Neuronal stem cell (in vitro differentiated cells): Measurements from ENCODE around the gene MATN3.

ENCODE experiments used
- DNase-seq: peaks from one replicate; pipeline ENCODE4 v3.0.0-alpha.2; 2013; ENCODE audit warnings: low spot score
- H2AFZ ChIP-seq: one replicate; pipeline ENCODE4 v1.6.1; 2013; ENCODE audit warnings: mild to moderate bottlenecking, low read length, inconsistent platforms
- H2AK5ac ChIP-seq: 2 replicates; pipeline ENCODE4 v1.6.1; 2013; ENCODE audit warnings: low read depth, mild to moderate bottlenecking, inconsistent platforms, low read length, moderate library complexity, mixed read lengths
- H2BK120ac ChIP-seq: 2 replicates; pipeline ENCODE4 v1.6.1; 2013; ENCODE audit warnings: low read depth, mild to moderate bottlenecking, inconsistent platforms, low read length, moderate library complexity, mixed read lengths
- H2BK12ac ChIP-seq: one replicate; pipeline ENCODE4 v1.6.1; 2013; ENCODE audit warnings: low read length, inconsistent platforms
- H2BK15ac ChIP-seq: 2 replicates; pipeline ENCODE4 v1.6.1; 2013; ENCODE audit warnings: mild to moderate bottlenecking, low read length, inconsistent platforms, mixed read lengths
- H2BK5ac ChIP-seq: one replicate; pipeline ENCODE4 v1.6.1; 2013; ENCODE audit warnings: inconsistent platforms, mild to moderate bottlenecking, low read length, moderate library complexity
- H3K14ac ChIP-seq: one replicate; pipeline ENCODE4 v1.6.1; 2013; ENCODE audit warnings: low read length, inconsistent platforms
- H3K18ac ChIP-seq: 2 replicates; pipeline ENCODE4 v1.6.1; 2013; ENCODE audit warnings: low read length, inconsistent platforms
- H3K23ac ChIP-seq: 2 replicates; pipeline ENCODE4 v1.6.1; 2013; ENCODE audit warnings: low read depth, mild to moderate bottlenecking, mixed read lengths, low read length, inconsistent platforms; ENCODE audit not compliant: poor library complexity
- H3K27ac ChIP-seq: replicated peaks from 3 replicates; pipeline ENCODE4 v1.5.1; 2013; ENCODE audit warnings: low read length, inconsistent platforms
- H3K27me3 ChIP-seq, 3 experiments: 2 replicates each; pipeline ENCODE4 v1.6.1; 2013; ENCODE audit warnings: low read length in 3 of 3, mild to moderate bottlenecking in 2 of 3, inconsistent platforms in 1 of 3, low read depth in 1 of 3, mixed read lengths in 1 of 3, moderate library complexity in 1 of 3; ENCODE audit not compliant: control insufficient read depth in 3 of 3, insufficient read depth in 3 of 3
- H3K36me3 ChIP-seq, 2 donors: replicated peaks in 1 of 2; 2 replicates each; pipeline ENCODE4 v1.6.1; 2013; ENCODE audit warnings: low read length in 2 of 2; ENCODE audit not compliant: control insufficient read depth in 2 of 2, insufficient read depth in 2 of 2
- H3K4ac ChIP-seq: 2 replicates; pipeline ENCODE4 v1.6.1; 2013; ENCODE audit warnings: inconsistent platforms, mild to moderate bottlenecking, low read length, moderate library complexity
- H3K4me1 ChIP-seq, 2 donors: 1 replicate in 1 of 2; 2 replicates in 1 of 2; pipeline ENCODE4 v1.6.1; 2013; ENCODE audit warnings: low read length in 2 of 2, low read depth in 1 of 2; ENCODE audit not compliant: control insufficient read depth in 2 of 2, insufficient read depth in 1 of 2
- H3K4me2 ChIP-seq: one replicate; pipeline ENCODE4 v1.6.1; 2013; ENCODE audit warnings: mild to moderate bottlenecking, low read length, inconsistent platforms; ENCODE audit not compliant: insufficient read depth, poor library complexity, severe bottlenecking
- H3K4me3 ChIP-seq, 2 donors: 2 replicates each; pipeline ENCODE4 v1.5.1; 2013; ENCODE audit warnings: low read length in 2 of 2, mild to moderate bottlenecking in 2 of 2, inconsistent platforms in 1 of 2, moderate library complexity in 1 of 2
- H3K79me1 ChIP-seq: one replicate; pipeline ENCODE4 v1.6.1; 2013; ENCODE audit warnings: low read depth, mild to moderate bottlenecking, inconsistent platforms, low read length, moderate library complexity
- H3K9ac ChIP-seq: one replicate; pipeline ENCODE4 v1.6.1; 2013; ENCODE audit warnings: mild to moderate bottlenecking, low read depth, low read length, inconsistent platforms; ENCODE audit not compliant: poor library complexity
- H3K9me3 ChIP-seq, 2 donors: replicated peaks in 1 of 2; 2 replicates each; pipeline versions ENCODE3 to v1.6.1; 2013; ENCODE audit warnings: low read length in 2 of 2, mild to moderate bottlenecking in 2 of 2, inconsistent platforms in 1 of 2, low read depth in 1 of 2, mixed read lengths in 1 of 2, moderate library complexity in 1 of 2; ENCODE audit not compliant: control insufficient read depth in 2 of 2, insufficient read depth in 1 of 2
- H4K8ac ChIP-seq: one replicate; pipeline ENCODE4 v1.6.1; 2013; ENCODE audit warnings: low read depth, mild to moderate bottlenecking, inconsistent platforms, low read length, moderate library complexity
- H4K91ac ChIP-seq: one replicate; pipeline ENCODE4 v1.6.1; 2013; ENCODE audit warnings: low read length, low read depth, mild to moderate bottlenecking, inconsistent platforms; ENCODE audit not compliant: poor library complexity
- WGBS, 2 donors: extraction: QIAGEN DNeasy Blood & Tissue Kit; methylation state at CpG; one replicate each; pipeline ENCODE4 v1.1.7; 2013; ENCODE audit warnings: missing lambda C conversion rate in 2 of 2, mixed read lengths in 1 of 2; ENCODE audit not compliant: insufficient read length in 2 of 2, insufficient replicate concordance in 1 of 2; ENCODE audit errors: extremely low coverage in 2 of 2; 5-methylcytosine and 5-hydroxymethylcytosine counted together

Gene MATN3

DNA sequence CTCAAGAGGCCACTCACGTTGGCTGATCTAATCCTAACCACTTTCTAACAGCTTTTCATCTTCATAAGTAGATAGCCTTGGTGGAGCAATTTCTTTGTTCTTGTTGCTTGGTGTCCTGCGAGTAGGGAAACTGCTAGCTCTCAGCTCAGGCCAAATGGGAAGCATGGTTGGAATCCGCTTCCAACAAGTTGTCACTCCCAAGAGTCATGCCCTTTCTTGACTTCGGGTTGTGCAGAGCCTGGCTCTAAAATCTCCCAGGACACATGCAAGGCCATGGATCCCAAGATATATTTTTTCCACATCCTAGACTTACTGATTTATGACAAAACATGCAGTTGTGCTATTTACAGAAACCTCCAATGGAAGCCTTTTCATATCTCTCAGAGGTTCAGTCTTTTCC is 7.3 kb upstream of the MATN3 start:
- no peak overlapping the region for H4K91ac ChIP-seq
- H2BK15ac ChIP-seq = no peak overlapping the region
- peaks cover 0 to 2% (median 0%) of the 10 kb centered on the region in 3 experiments for H3K27me3 ChIP-seq
- H2BK5ac ChIP-seq = no peak overlapping the region
- no peaks in the 10 kb centered on the region for H3K36me3 ChIP-seq
- no peak overlapping the region for H3K9ac ChIP-seq
- H3K27ac ChIP-seq = no peak overlapping the region
- H4K8ac ChIP-seq = no peak overlapping the region
- H3K23ac ChIP-seq = no peak overlapping the region
- H3K14ac ChIP-seq = no peak overlapping the region
- no CpG with 5 or more reads among the region's 4 CpGs for WGBS, 2 donors
- no peak overlapping the region for H3K4me2 ChIP-seq
- H3K4me1 ChIP-seq = no peaks in the 10 kb centered on the region
- H3K18ac ChIP-seq = no peak overlapping the region
- H2BK120ac ChIP-seq = no peak overlapping the region
- H2BK12ac ChIP-seq = no peak overlapping the region
- H3K79me1 ChIP-seq = no peaks in the 10 kb centered on the region
- no peak for DNase-seq
- peaks cover 2 to 16% of the 10 kb centered on the region in 2 donors for H3K9me3 ChIP-seq
- no peak overlapping the region for H3K4ac ChIP-seq
- no peak overlapping the region for H2AFZ ChIP-seq
- H2AK5ac ChIP-seq = no peak overlapping the region
- H3K4me3 ChIP-seq = no peak overlapping the region

DNA sequence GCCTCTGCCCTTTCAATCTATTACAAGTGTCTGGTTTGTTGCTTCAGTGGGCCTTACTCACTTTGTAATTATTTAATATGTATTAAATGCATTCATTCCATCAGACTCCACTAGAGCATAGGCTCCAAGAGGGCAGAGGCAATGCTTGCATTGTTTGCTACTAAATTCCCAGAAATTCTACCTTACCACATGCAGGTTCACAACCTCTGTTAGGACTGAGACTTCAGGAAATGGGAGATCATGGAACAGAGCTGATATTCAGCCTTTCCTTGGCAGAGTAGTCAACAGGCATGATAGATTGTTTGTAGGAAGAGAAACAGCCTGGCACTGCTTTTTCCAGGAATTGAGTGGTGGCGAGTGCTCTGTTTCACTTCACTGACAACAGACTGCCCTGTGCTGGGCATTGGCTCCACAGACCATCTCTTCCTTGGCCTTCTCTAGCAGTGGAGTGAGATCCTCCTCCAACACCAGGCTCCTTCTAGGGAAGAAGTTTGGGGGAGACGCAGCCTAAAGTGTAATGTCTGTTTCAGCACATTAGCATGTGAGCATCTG is 6.2 kb upstream of the MATN3 start:
- Histone ChIP-seq H3K4me2 (no peak overlapping the region), H3K4ac (no peak overlapping the region), H2AFZ (no peak overlapping the region), H4K8ac (no peak overlapping the region), H3K9ac (no peak overlapping the region), H3K4me3 (no peak overlapping the region), H3K23ac (no peak overlapping the region), H2AK5ac (no peak overlapping the region), H3K27me3 (peaks cover 0 to 6% (median 2%) of the 10 kb centered on the region in 3 experiments), H3K14ac (no peak overlapping the region), H3K4me1 (peaks cover 0 to 2% of the 10 kb centered on the region in 2 donors), H3K18ac (no peak overlapping the region), H3K36me3 (no peaks in the 10 kb centered on the region), H3K9me3 (peaks cover 2 to 21% of the 10 kb centered on the region in 2 donors), H2BK5ac (no peak overlapping the region), H2BK15ac (no peak overlapping the region), H2BK120ac (no peak overlapping the region), H2BK12ac (no peak overlapping the region), H3K79me1 (no peaks in the 10 kb centered on the region), H4K91ac (no peak overlapping the region), H3K27ac (no peak overlapping the region)
- no CpG with 5 or more reads among the region's 2 CpGs for WGBS, 2 donors
- no peak for DNase-seq

DNA sequence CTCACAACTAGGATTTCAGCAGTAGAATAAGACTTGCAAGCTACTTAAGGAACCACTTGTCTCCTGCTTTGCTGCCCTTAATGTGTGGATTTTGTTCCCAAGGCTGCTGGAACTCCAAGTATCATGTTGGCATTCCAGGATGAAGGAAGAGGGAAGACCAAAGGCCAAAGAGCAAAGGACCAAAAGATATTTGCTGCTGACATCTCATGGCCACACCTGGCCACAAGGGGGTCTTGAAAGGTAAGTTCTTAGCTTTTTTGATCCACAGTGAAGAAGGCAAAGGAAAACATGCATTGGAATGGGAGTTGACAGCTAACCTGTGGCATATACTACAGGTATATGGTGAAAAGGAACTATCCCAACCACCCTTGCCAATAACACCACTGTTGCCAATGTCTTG is 3.9 kb upstream of the MATN3 start:
- peaks cover 2 to 14% of the 10 kb centered on the region in 2 donors for H3K9me3 ChIP-seq
- H3K23ac ChIP-seq = no peak overlapping the region

DNA sequence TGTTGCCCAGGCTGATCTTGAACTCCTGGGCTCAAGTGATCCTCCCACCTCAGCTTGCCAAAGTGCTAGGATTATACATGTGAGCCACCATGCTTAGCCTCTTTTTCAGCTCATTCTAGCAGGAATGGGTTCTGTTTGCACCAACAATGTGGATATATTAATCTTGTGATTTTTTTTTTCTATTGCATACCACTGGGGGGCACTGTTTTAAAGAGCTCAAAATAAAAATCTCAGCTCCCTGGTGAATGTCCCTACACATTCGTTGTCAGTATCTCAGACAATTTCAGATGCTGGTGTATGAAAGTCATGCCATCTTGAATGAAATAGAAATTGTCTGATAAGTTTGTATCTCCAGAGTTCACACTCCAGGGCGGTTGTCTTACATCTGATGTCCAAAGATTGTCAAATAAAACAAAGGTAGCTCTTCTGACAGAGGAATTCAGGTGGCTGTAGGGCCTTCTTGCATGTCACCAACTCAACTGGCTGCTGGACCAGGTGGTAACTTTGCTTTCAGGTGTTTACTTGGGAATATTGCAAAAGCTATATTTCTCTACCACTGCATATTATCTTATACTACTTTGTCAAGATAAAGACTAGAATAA is 3.1 kb upstream of the MATN3 start:
- no peak overlapping the region for H3K4ac ChIP-seq
- peak; percentile 30 for DNase-seq
- WGBS, 2 donors = no CpG with 5 or more reads among the region's 2 CpGs
- H2AK5ac ChIP-seq = no peak overlapping the region
- no peak overlapping the region for H3K4me3 ChIP-seq
- peaks cover 2 to 28% (median 13%) of the 10 kb centered on the region in 3 experiments for H3K27me3 ChIP-seq
- H3K27ac ChIP-seq = no peak overlapping the region
- H3K18ac ChIP-seq = no peak overlapping the region
- H3K14ac ChIP-seq = no peak overlapping the region
- H3K9me3 ChIP-seq = peaks cover 2 to 7% of the 10 kb centered on the region in 2 donors
- H3K23ac ChIP-seq = no peak overlapping the region
- H3K79me1 ChIP-seq = no peaks in the 10 kb centered on the region
- no peak overlapping the region for H4K91ac ChIP-seq
- no peak overlapping the region for H3K9ac ChIP-seq
- H3K4me2 ChIP-seq = no peak overlapping the region
- peaks cover 4 to 6% of the 10 kb centered on the region in 2 donors for H3K4me1 ChIP-seq
- H4K8ac ChIP-seq = no peak overlapping the region
- no peak overlapping the region for H2BK15ac ChIP-seq
- no peak overlapping the region for H2AFZ ChIP-seq
- H2BK12ac ChIP-seq = no peak overlapping the region
- H2BK5ac ChIP-seq = no peak overlapping the region
- H2BK120ac ChIP-seq = no peak overlapping the region
- no peaks in the 10 kb centered on the region for H3K36me3 ChIP-seq

More for the DNA sequence above, 3.9 kb upstream of the MATN3 start:
- Histone ChIP-seq H3K27ac (no peak overlapping the region), H3K4ac (no peak overlapping the region), H3K18ac (no peak overlapping the region), H3K14ac (no peak overlapping the region), H2BK120ac (no peak overlapping the region), H2BK12ac (no peak overlapping the region), H2AK5ac (no peak overlapping the region), H4K91ac (no peak overlapping the region), H3K4me2 (no peak overlapping the region), H3K36me3 (no peaks in the 10 kb centered on the region), H3K4me3 (no peak overlapping the region), H3K4me1 (peaks cover 4 to 6% of the 10 kb centered on the region in 2 donors), H2BK15ac (no peak overlapping the region), H3K27me3 (peaks cover 2 to 24% (median 8%) of the 10 kb centered on the region in 3 experiments), H2AFZ (no peak overlapping the region), H4K8ac (no peak overlapping the region), H3K9ac (no peak overlapping the region), H3K79me1 (no peaks in the 10 kb centered on the region), H2BK5ac (no peak overlapping the region)
- DNase-seq = no peak
